Measurements from ENCODE around the gene MRPL53. TPM values are rescaled to one million over a fixed set of nuclear protein-coding genes. Genes with fewer than 3 reads are reported as not detected.
A peak's percentile ranks its signal among the peaks of the same experiment; 100 is the strongest.

Gene MRPL53
- total and polyA plus RNA-seq, 2 of the 4 experiments (the other 2 are of a cell fraction) = 5.2 to 39.0 TPM

DNA sequence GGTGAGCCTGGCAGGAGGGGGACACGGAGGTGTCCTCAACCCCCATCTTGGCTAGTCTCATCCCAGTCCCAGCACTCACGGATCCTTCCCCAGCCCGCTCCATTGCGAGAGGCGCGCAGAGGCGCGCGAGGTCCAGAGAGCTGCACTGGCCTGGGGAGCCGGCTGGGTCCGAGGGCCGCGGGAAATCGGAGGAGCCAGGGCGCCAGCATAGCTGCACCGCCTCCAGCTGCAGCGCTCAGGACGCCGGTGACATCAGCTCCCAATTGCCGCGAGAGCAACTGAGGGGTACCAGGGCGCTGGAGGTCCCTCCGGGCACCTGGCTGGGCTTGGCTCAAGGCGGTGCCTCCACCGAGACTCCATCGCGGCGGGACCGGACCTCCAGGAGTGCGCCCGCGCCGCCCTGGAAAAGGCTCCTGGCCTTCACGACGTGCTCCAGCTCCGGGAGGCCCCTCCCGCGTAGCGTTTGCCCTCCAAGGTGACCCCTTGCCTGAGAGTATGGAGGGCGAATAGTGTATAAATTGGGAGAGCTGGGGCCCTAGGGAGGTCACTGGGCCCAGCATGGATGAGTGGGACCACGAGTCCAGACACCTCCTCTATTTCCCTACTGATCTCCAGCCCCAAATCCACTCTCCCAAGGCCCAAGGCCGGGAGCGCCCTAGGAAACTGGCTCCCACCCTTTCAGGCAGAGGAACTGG, 36.2 kb downstream of the MRPL53 start:
- no peak overlapping the region for H2BK120ac ChIP-seq (ENCODE audit: low read depth, low read length)
- no peak overlapping the region for H4K8ac ChIP-seq (ENCODE audit: low read depth in 2 of 2, low read length in 2 of 2)
- DNase-seq (no peak), ATAC-seq (ENCODE audit: low read depth) (no peak)
- no peaks in the 10 kb centered on the region for H3K9me3 ChIP-seq (ENCODE audit: control insufficient read depth, insufficient read depth, low read length)
- TF ChIP-seq MXI1 (IDR thresholded peaks at IDR 0.05; ENCODE audit: borderline replicate concordance, low read depth, low read length) (no peak), POLR2A (IDR thresholded peaks at IDR 0.05; ENCODE audit: low read depth, low read length) (no peak), CTCF (conservative IDR thresholded peaks at IDR 0.05; ENCODE audit: low read depth, low read length) (no peak), MAFK (IDR thresholded peaks at IDR 0.05; ENCODE audit: low read depth, low read length) (no peak), CEBPB (IDR thresholded peaks at IDR 0.05; ENCODE audit: low read depth, low read length) (no peak), FOS (IDR thresholded peaks at IDR 0.05; ENCODE audit: low read depth, low read length) (no peak), RFX5 (IDR thresholded peaks at IDR 0.05; ENCODE audit: low read depth, low read length) (no peak), RCOR1 (IDR thresholded peaks at IDR 0.05; ENCODE audit: insufficient replicate concordance, low read length) (no peak), BHLHE40 (IDR thresholded peaks at IDR 0.05; ENCODE audit: low read depth, low read length) (no peak), MAZ (IDR thresholded peaks at IDR 0.05; ENCODE audit: borderline replicate concordance, low read depth, low read length) (no peak), RAD21 (IDR thresholded peaks at IDR 0.05; ENCODE audit: low read length) (no peak), SMC3 (IDR thresholded peaks at IDR 0.05; ENCODE audit: low read depth, low read length) (no peak), ELK1 (IDR thresholded peaks at IDR 0.05; ENCODE audit: borderline replicate concordance, low read depth, low read length) (no peak), NFE2L2 (IDR thresholded peaks at IDR 0.05; ENCODE audit: low read depth, low read length) (no peak)
- H3K9me1 ChIP-seq (ENCODE audit: insufficient read depth, low read length) = peaks cover 21% of the 10 kb centered on the region
- intact Hi-C loops (cut with micrococcal nuclease) = no loop called here
- H2AFZ ChIP-seq (replicated peaks; ENCODE audit: low read length, poor library complexity) = no peak overlapping the region
- in situ Hi-C loops (cut with MboI; ENCODE audit: low sequenced_read_pairs) = no loop called here
- 51% methylated on average over 25 of the region's 43 CpGs; no CpG with 5 or more reads in 1 of the 2 experiments for WGBS, 2 experiments (ENCODE audit: extremely low coverage in 2 of 2, insufficient read length in 1 of 2)
- no peak overlapping the region for H2AK5ac ChIP-seq (ENCODE audit: low read depth, low read length)
- H3K4me2 ChIP-seq (ENCODE audit: low read depth, low read length) = no peak overlapping the region
- no peak overlapping the region for H3K56ac ChIP-seq (ENCODE audit: extremely low read depth, insufficient read depth, low read length)
- BruUV-seq (replicated peaks) = no TSS peak
- CTCF ChIA-PET = no interaction called here
- no peak overlapping the region for H2BK20ac ChIP-seq (ENCODE audit: low read depth, low read length)
- peak overlapping the region; percentile 5; the same call in 1 of the 2 replicates for H3K4ac ChIP-seq (ENCODE audit: low read depth, low read length)
- H3K4me3 ChIP-seq (ENCODE audit: insufficient read depth, low read depth, low read length) = no peak overlapping the region
- H3K36me3 ChIP-seq (ENCODE audit: control insufficient read depth, insufficient read depth, low read length) = peaks cover 9% of the 10 kb centered on the region
- dilution Hi-C loops (cut with HindIII; ENCODE audit: low sequenced_read_pairs, unreplicated experiment) = no loop called here
- H3K27ac ChIP-seq (ENCODE audit: insufficient read depth, low read length) = no peak overlapping the region
- no peaks in the 10 kb centered on the region for H3K27me3 ChIP-seq (ENCODE audit: control insufficient read depth, insufficient read depth, low read length)
- H3K9ac ChIP-seq (ENCODE audit: low read depth, low read length) = no peak overlapping the region
- H3K4me1 ChIP-seq (ENCODE audit: control insufficient read depth, insufficient read depth, low read length) = peaks cover 23% of the 10 kb centered on the region
- H2BK5ac ChIP-seq (ENCODE audit: low read depth, low read length, poor library complexity, severe bottlenecking) = no peak overlapping the region
- POLR2A ChIA-PET (ENCODE audit: unreplicated experiment) = no interaction called here
- H4K5ac ChIP-seq (ENCODE audit: low read depth, low read length) = no peak overlapping the region
- H3K14ac ChIP-seq (replicated peaks; ENCODE audit: low read depth, low read length) = no peak overlapping the region
- no peak overlapping the region for H2BK15ac ChIP-seq (ENCODE audit: low read depth, low read length)
- no peak overlapping the region for H2AK9ac ChIP-seq (replicated peaks; ENCODE audit: low read depth, low read length, poor library complexity)
- no peak overlapping the region for H3K18ac ChIP-seq (ENCODE audit: low read depth, low read length)
- H3K79me1 ChIP-seq (ENCODE audit: low read depth in 1 of 2, low read length in 2 of 2) = peaks cover 23 to 54% of the 10 kb centered on the region in 2 experiments
- 0 out of 2 replicates have a peak, but pooled peaks cover 3% of the 10 kb centered on the region for H4K20me1 ChIP-seq (ENCODE audit: insufficient read depth, low read length)
- H4K91ac ChIP-seq (ENCODE audit: insufficient read depth, low read depth, low read length) = no peak overlapping the region
- no peak overlapping the region for H3K23ac ChIP-seq (ENCODE audit: low read depth, low read length)
